GM18517 (cell line): ENCODE data around the gene AIG1.
"Not testable (repeated sequence)": the region's sequence is repeated elsewhere in the genome, so short reads cannot be mapped to it uniquely, and the experiment has no call there.

ENCODE experiments used
- ATAC-seq: cut with Tn5 transposase; IDR thresholded peaks from one replicate; pipeline ENCODE4 v1.9.1; 2021; ENCODE audit warnings: mild to moderate bottlenecking, moderate library complexity; ENCODE audit not compliant: unreplicated experiment

AIG1 gene, protein sequence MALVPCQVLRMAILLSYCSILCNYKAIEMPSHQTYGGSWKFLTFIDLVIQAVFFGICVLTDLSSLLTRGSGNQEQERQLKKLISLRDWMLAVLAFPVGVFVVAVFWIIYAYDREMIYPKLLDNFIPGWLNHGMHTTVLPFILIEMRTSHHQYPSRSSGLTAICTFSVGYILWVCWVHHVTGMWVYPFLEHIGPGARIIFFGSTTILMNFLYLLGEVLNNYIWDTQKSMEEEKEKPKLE

DNA sequence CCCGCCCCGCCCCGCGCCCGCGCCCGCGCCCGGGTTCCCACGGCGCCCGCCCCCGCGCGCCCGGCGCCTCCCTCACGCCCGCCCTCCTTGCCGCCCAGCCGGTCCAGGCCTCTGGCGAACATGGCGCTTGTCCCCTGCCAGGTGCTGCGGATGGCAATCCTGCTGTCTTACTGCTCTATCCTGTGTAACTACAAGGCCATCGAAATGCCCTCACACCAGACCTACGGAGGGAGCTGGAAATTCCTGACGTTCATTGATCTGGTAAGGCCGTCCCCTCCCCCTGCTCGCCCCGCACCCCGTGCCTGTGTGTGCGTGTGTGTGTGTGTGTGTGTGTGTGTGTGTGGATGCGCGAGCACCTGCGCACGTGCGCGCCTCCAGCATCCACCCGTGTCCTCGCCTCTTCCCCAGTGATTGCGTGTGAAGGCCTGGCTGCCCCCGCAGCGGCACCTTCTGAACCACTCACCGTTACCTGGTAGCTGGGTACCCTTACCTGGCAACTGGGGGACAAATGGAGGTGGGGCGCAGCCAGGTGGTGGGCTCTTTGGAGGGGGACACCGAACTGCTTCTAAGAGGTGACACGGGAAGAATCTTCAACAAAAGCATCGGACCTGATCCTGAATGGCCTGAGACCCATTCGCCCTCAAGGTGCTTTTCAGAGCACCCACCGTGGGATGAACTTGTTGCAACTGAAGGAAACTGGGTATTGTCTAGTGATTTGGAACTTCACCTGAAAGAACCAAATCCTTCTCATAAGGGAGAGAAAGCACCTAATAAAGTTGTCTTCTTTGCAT is at the start of gene AIG1:
TSS of gene AIG1 (plus strand) at position 84 of the 791 bp plus-strand sequence. CDS start at position 121, 37 bp downstream.
- ATAC-seq = peak; percentile 43

DNA sequence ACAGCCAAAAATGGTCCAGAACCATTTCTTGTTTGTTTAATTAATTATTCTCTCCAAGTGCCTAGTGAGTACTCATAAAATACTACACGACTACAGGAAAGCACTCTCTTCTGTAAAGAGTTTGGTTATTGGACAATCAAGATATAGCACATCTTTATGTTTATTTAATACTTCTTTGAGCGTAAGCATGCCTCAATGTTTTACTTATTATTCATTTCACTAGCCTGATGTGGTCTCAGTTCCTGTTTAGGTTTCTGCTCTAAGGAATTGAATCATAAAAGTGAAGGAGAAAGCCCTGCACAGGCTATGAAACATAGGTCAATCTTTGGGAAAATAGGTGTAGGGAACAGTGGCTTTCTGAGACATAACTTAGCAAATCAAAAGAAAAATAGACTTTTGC is 45.9 kb upstream of the AIG1 start:
- ATAC-seq = no peak

GRCh38 chr6:143015300-143015706 is 45.4 kb upstream of the AIG1 start:
- ATAC-seq = no peak

DNA sequence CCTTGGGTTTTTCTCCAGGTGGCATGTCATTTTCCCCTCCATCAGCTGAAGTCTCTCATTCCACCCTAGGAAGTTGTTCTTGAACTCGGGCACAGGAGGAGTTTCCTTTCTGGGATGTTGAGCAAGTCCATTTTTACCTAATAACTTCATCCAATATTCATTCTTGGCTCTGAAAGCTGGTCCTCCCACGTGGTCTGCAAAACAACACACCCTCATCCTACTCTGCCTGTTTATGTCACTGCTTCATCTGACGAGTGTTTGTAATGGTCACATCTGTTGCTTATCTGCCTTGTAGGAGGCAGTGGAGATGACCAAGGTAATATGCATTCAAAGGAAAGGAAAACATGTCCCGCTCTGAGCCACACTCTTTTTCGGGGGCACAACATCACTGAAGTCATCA is 41.7 kb upstream of the AIG1 start:
- no peak for ATAC-seq

DNA sequence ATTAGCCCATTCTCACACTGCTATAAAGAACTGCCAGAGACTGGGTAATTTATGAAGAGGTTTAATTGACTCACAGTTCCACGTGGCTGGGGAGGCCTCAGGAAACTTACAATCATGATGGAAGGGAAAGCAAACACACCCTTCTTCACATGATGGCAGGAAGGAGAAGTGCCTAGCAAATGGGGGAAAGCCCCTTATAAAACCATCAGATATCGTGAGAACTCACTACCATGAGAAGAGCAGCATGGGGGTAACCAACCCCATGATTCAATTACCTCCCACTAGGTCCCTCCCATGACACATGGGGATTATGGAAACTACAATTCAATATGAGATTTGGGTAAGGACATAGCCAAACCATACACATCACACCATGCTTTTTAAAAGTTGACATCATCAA is 39.8 kb upstream of the AIG1 start:
- not testable (repeated sequence) for ATAC-seq

- no peak for ATAC-seq
Measured at GRCh38 chr6:143021543-143021942, 39.1 kb upstream of the AIG1 start.

DNA sequence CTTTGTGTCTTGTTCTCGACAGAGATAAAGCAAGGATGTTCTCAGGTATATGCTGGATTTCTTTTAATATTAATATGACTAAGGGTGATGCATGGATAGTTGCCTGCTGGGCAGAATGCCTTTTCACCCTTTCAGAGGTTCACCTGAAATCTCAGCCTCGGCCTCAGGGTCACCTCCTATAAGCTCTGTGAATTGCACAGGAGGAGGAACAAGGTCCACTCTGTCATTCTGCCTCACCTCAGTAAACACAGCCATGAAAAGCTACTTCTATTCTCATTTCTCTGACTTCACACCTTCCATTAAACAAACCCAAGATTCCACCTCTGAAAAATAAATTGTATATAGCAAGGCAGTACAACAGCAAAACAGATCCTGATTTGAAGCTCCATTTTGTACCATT is 38.1 kb upstream of the AIG1 start:
- no peak for ATAC-seq

DNA sequence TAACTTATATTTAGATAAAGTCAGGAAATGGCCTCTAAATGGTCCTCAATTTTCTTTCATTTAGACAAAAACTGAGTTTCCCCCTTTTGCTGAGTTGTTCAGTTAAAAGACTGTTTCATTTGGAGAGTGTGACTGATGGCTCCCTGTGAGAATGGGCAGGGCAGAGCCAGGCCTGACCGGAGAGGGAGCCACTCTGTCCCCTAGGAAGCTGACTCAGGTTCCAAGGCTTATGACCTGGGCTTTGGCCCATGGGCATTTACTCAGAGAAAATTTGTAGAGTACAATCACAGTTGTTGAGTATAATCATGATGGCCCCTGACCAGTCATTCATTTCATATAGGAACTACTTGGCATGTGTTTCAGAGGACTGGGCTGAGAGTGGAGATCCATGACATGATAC is 37.0 kb upstream of the AIG1 start:
- ATAC-seq = no peak

- no peak for ATAC-seq
Measured at GRCh38 chr6:143024977-143025376, 35.7 kb upstream of the AIG1 start.

GRCh38 chr6:143026696-143027449 is 33.8 kb upstream of the AIG1 start:
- ATAC-seq = no peak

- ATAC-seq = no peak
Measured at GRCh38 chr6:143034689-143035334, 25.9 kb upstream of the AIG1 start.

DNA sequence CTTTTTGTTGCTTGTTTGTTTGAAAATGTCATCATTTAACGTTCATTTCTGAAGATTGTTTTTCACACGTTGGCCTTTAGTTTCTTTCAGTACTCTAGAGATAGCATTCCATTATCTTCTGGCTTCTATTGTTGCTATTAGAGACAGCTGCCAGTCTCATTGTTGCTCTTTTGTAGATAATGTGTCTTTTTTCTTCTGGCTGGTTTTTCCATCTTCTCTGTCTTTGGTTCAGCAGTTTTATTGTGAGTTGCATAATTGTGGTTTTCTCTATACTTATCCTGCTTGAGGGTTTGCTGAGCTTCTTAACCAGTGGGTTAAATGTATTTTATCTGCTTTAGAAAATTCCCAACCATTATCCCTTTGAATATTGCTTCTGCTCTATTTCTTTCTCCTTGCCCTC is 23.2 kb upstream of the AIG1 start:
- ATAC-seq = no peak

DNA sequence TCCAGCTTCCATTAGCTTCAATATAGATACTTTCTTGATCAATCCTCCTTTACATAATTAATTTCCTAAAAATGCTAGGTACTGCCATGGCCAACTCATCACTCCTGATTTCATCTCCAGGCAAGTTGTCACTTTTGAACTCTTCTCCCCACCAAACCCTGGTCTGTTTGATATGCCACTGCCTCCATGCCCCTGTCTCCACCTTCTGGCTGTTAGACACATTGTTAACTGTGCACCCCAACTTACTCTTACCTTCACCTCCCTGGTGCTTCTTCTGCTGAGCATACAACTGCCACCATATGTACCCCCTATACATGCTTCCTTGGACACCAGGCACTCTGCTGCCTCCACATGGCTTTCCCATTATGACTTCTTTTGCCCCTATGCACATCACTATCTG is 21.9 kb upstream of the AIG1 start:
- ATAC-seq = no peak

DNA sequence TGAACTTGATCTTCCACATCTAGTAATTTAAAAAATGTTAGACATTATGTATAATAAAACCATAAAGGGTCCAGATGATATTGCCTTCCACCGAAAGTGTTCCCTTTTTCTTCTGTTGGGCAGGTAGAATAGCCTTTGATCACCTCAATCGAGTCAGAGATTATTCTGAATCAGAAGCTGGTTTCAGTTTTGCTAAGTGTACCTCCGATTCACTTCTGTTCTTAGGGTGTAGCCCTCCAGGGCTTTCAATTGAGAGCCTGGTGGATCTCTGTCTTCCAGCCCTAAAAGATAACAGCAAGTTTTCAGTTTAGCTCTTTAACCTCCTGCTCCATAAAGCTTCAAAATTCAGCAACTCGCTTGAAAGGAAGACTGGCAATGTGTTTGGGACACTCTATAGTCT is 21.1 kb upstream of the AIG1 start:
- ATAC-seq = no peak

GRCh38 chr6:143040018-143040417 is 20.7 kb upstream of the AIG1 start:
- no peak for ATAC-seq

- ATAC-seq = not testable (repeated sequence)
Measured at GRCh38 chr6:143044345-143044744, 16.3 kb upstream of the AIG1 start.

- no peak for ATAC-seq
Measured at GRCh38 chr6:143049611-143050010, 11.1 kb upstream of the AIG1 start.

GRCh38 chr6:143050509-143050908 is 10.2 kb upstream of the AIG1 start:
- ATAC-seq = no peak

GRCh38 chr6:143052282-143052681 is 8.4 kb upstream of the AIG1 start:
- ATAC-seq = no peak

DNA sequence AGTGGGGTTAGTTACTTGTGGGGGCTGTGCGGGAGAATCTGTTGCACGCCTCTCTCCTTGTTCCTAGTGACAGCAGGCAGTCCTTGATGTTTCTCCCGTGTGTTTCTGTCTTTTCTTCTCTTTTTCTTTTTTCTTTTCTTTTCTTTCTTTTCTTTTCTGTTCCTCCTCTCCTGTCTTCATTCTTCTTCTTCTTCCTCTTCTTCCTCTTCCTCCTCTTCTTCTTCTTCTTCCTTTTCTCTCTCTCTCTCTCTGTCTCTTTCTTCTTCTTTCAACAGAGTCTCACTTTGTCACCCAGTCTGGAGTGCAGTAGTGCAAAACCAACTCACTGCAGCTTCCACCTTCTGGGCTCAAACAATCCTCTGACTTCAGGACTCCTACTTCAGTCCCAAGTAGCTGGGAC is 6.8 kb upstream of the AIG1 start:
- no peak for ATAC-seq

- no peak for ATAC-seq
Measured at GRCh38 chr6:143054329-143054728, 6.4 kb upstream of the AIG1 start.
